Activated CD8-positive, alpha-beta memory T cell treated with anti-CD3 and anti-CD28 coated beads, Interleukin-2, amount 10 ng/mL, durations not matched to agents 7 days and 5 days (primary cell): Measurements from ENCODE around the gene CCDC60. TPM values are rescaled to one million over a fixed set of nuclear protein-coding genes. Genes with fewer than 3 reads are reported as not detected.

Source experiments
- ATAC-seq: fragments of 150-1000 bp; cut with Tn5 transposase; one replicate; pipeline ENCODE4 v1.10.0; 2021; ENCODE audit warnings: moderate library complexity
- CTCF ChIA-PET: fragments of 350-600 bp; sonication (Branson Sonifier 250); formaldehyde crosslinking; loops from one replicate; lab custom pipeline; 2021; ENCODE audit warnings: antibody characterized with exemption; lab: Charles Lee
- DNase-seq: peaks from one replicate; pipeline ENCODE4 v3.0.0-alpha.2; 2020
- H3K27ac Mint-ChIP-seq: one replicate; pipeline ENCODE4 v1.8.0; 2021; ENCODE audit warnings: mild to moderate bottlenecking, mixed read lengths
- H3K27me3 Mint-ChIP-seq: one replicate; pipeline ENCODE4 v1.8.0; 2021; ENCODE audit warnings: mixed read lengths
- H3K36me3 Mint-ChIP-seq: one replicate; pipeline ENCODE4 v1.8.0; 2021; ENCODE audit warnings: mild to moderate bottlenecking, mixed read lengths
- H3K4me1 Mint-ChIP-seq: one replicate; pipeline ENCODE4 v1.8.0; 2021; ENCODE audit warnings: mixed read lengths
- H3K4me3 Mint-ChIP-seq: one replicate; pipeline ENCODE4 v1.8.0; 2021; ENCODE audit warnings: mild to moderate bottlenecking, moderate library complexity, mixed read lengths
- H3K9me3 Mint-ChIP-seq: one replicate; pipeline ENCODE4 v1.8.0; 2022; ENCODE audit warnings: low read depth, mixed read lengths
- total RNA-seq, 2 experiments: library from RNA; stranded (reverse); gene quantifications; one replicate each; pipeline ENCODE4 v1.2.3, GENCODE V29; 2021

The CCDC60 gene
- total RNA-seq, 2 experiments from 2014 or later, result not detected

DNA sequence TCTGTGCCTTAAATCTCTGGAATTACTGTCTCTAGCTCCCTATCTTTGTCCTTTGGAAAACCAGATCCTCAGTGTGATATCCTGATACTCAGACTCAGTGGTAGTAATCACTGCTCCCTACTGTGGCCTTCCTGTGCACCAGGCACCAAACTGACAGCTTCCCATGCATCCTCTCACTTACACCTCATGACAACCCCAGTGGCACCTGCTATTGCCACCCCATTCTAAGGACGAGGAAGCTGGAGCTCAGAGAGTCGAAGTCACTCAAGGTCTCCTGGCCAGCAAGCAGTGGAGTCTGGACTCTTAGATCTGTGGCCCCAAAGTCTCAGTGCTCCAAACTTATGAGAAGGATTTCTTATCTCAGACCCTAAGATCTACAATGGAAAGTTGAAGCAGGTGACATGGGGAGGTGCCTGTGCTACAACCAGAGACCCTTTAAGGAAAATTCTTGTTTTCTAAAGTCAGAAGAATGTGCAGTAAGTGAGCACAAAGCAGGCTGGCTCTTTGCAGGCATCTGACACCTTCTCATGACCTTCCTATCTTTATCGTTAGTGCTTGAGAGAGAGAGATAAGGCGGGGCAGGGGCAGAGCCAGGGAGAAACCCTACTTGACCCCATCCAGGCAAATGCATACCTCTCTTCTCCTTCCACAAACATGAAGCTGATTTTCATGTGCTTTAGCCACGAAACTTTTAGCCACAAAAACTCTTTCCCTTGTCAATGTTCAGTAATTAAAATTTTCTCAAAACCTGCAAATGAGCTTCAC lies 47.1 kb downstream of the CCDC60 start:
- CTCF ChIA-PET, result no interaction called here

GRCh38 chr12:119383206-119383605 lies 48.7 kb downstream of the CCDC60 start:
- H3K9me3 Mint-ChIP-seq, result peaks cover 6% of the 10 kb centered on the region
- no peak overlapping the region for H3K4me3 Mint-ChIP-seq
- H3K36me3 Mint-ChIP-seq, result no peaks in the 10 kb centered on the region
- ATAC-seq (no peak), DNase-seq (no peak)
- CTCF ChIA-PET, result interaction anchor here (1.3 kb wide), 1 partner anchor 8 kb away, joined by 4 read pairs; no protein-coding TSS in a partner anchor
- H3K4me1 Mint-ChIP-seq, result no peaks in the 10 kb centered on the region
- no peak overlapping the region for H3K27ac Mint-ChIP-seq
- peaks cover 21% of the 10 kb centered on the region for H3K27me3 Mint-ChIP-seq

More for the DNA sequence above, 47.1 kb downstream of the CCDC60 start:
- H3K4me1 Mint-ChIP-seq, result no peaks in the 10 kb centered on the region
- H3K4me3 Mint-ChIP-seq, result no peak overlapping the region
- H3K36me3 Mint-ChIP-seq, result no peaks in the 10 kb centered on the region
- peaks cover 21% of the 10 kb centered on the region for H3K27me3 Mint-ChIP-seq
- DNase-seq (no peak), ATAC-seq (no peak)
- peaks cover 8% of the 10 kb centered on the region for H3K9me3 Mint-ChIP-seq
- H3K27ac Mint-ChIP-seq, result no peak overlapping the region

DNA sequence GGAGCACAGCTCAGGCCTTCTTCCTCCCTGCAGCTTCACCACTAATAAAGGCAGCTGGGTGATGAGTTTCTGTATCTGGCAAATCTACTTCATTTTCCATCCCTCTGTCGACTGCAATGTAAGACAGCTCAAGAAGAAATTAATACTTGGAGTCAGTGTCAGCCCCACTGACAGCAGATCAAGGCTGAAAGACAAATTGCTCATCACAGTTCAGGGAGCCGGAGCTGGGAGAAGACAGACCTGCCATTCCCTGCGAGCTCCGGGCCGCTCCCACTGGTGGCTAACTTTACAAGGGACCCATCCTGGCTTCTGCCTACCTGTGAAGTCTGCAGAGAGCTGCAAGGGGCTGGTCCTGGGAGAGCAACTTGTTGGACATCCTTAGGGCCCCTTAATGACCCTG lies 49.8 kb downstream of the CCDC60 start:
- peaks cover 6% of the 10 kb centered on the region for H3K9me3 Mint-ChIP-seq
- no peaks in the 10 kb centered on the region for H3K4me1 Mint-ChIP-seq
- no peaks in the 10 kb centered on the region for H3K36me3 Mint-ChIP-seq
- H3K27ac Mint-ChIP-seq, result no peak overlapping the region
- CTCF ChIA-PET, result interaction anchor here (1.3 kb wide), 1 partner anchor 9 kb away, joined by 4 read pairs; no protein-coding TSS in a partner anchor
- no peak overlapping the region for H3K4me3 Mint-ChIP-seq
- no peak for DNase-seq
- no peak for ATAC-seq
- peaks cover 15% of the 10 kb centered on the region for H3K27me3 Mint-ChIP-seq

- peaks cover 12% of the 10 kb centered on the region for H3K27me3 Mint-ChIP-seq
- DNase-seq, result no peak
- no peaks in the 10 kb centered on the region for H3K36me3 Mint-ChIP-seq
- CTCF ChIA-PET, result no interaction called here
- peaks cover 6% of the 10 kb centered on the region for H3K9me3 Mint-ChIP-seq
- no peak overlapping the region for H3K27ac Mint-ChIP-seq
- no peak for ATAC-seq
- no peaks in the 10 kb centered on the region for H3K4me1 Mint-ChIP-seq
- H3K4me3 Mint-ChIP-seq, result no peak overlapping the region
Observed at GRCh38 chr12:119385659-119386058, 51.1 kb downstream of the CCDC60 start.

DNA sequence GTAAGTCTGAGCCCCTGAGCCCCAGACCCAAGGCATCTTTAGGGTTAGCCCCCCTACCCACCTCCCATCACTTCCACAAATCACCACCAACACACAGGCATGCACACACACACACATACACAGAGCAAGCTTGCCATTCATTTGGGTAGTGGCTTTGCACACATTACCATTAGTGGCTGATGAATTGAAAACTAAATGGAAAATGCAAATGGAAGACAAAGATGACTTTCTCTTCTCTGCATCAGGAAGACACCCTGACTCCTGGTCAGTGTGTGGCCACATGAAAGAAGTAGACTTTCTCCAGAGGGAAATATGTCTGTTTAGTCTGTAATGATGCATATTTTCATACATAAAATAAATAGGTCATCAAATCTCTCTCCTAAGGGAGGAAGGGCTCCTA lies 55.2 kb downstream of the CCDC60 start:
- CTCF ChIA-PET, result no interaction called here
- peaks cover 4% of the 10 kb centered on the region for H3K4me1 Mint-ChIP-seq
- DNase-seq, result no peak

GRCh38 chr12:119391673-119392072 lies 57.1 kb downstream of the CCDC60 start:
- Mint-ChIP-seq H3K36me3 (no peaks in the 10 kb centered on the region), H3K9me3 (no peaks in the 10 kb centered on the region), H3K27me3 (peaks cover 12% of the 10 kb centered on the region), H3K4me3 (no peak overlapping the region), H3K27ac (no peak overlapping the region), H3K4me1 (peaks cover 4% of the 10 kb centered on the region)
- no peak for DNase-seq
- CTCF ChIA-PET, result no interaction called here
- no peak for ATAC-seq

More for the DNA sequence above, 55.2 kb downstream of the CCDC60 start:
- H3K9me3 Mint-ChIP-seq, result no peaks in the 10 kb centered on the region
- no peak for ATAC-seq
- no peak overlapping the region for H3K4me3 Mint-ChIP-seq
- H3K27me3 Mint-ChIP-seq, result peaks cover 12% of the 10 kb centered on the region
- H3K27ac Mint-ChIP-seq, result no peak overlapping the region
- H3K36me3 Mint-ChIP-seq, result no peaks in the 10 kb centered on the region

GRCh38 chr12:119393677-119394076 lies 59.1 kb downstream of the CCDC60 start:
- ATAC-seq (no peak), DNase-seq (no peak)
- H3K9me3 Mint-ChIP-seq, result no peaks in the 10 kb centered on the region
- no peak overlapping the region for H3K4me3 Mint-ChIP-seq
- H3K4me1 Mint-ChIP-seq, result peaks cover 4% of the 10 kb centered on the region
- CTCF ChIA-PET, result no interaction called here
- peaks cover 5% of the 10 kb centered on the region for H3K27me3 Mint-ChIP-seq
- H3K27ac Mint-ChIP-seq, result no peak overlapping the region
- H3K36me3 Mint-ChIP-seq, result no peaks in the 10 kb centered on the region

GRCh38 chr12:119397540-119397939 lies 63.0 kb downstream of the CCDC60 start:
- CTCF ChIA-PET, result no interaction called here
- no peaks in the 10 kb centered on the region for H3K27me3 Mint-ChIP-seq
- DNase-seq (no peak), ATAC-seq (no peak)
- H3K27ac Mint-ChIP-seq, result no peak overlapping the region
- H3K36me3 Mint-ChIP-seq, result no peaks in the 10 kb centered on the region
- H3K9me3 Mint-ChIP-seq, result no peaks in the 10 kb centered on the region
- H3K4me1 Mint-ChIP-seq, result no peaks in the 10 kb centered on the region
- no peak overlapping the region for H3K4me3 Mint-ChIP-seq

DNA sequence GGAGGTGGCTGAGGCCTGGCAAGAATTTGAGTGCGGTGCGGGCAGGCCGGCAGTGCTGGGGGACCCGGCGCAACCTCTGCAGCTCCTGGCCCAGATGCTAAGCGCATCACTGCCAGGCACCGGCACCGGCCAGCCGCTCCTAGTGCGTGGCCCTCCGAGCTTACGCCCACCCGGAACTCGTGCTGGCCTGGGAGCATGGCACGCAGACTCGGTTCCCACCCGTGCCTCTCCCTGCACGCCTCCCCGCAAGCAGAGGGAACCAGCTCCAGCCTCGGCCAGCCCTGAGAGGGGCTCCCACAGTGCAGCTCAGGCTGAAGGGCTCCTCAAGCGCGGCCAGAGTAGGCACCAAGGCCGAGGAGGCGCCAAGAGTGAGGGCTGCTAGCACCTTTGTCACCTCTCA lies 63.7 kb downstream of the CCDC60 start:
- no peak for DNase-seq
- H3K4me3 Mint-ChIP-seq, result no peak overlapping the region
- no peak for ATAC-seq
- CTCF ChIA-PET, result no interaction called here
- H3K36me3 Mint-ChIP-seq, result no peaks in the 10 kb centered on the region
- H3K27me3 Mint-ChIP-seq, result no peaks in the 10 kb centered on the region
- H3K4me1 Mint-ChIP-seq, result no peaks in the 10 kb centered on the region
- H3K9me3 Mint-ChIP-seq, result no peaks in the 10 kb centered on the region
- H3K27ac Mint-ChIP-seq, result no peak overlapping the region

- Mint-ChIP-seq H3K4me1 (no peaks in the 10 kb centered on the region), H3K27me3 (no peaks in the 10 kb centered on the region), H3K4me3 (no peak overlapping the region), H3K9me3 (no peaks in the 10 kb centered on the region), H3K27ac (no peak overlapping the region), H3K36me3 (no peaks in the 10 kb centered on the region)
- no peak for DNase-seq
- CTCF ChIA-PET, result no interaction called here
- no peak for ATAC-seq
Observed at GRCh38 chr12:119399301-119399700, 64.8 kb downstream of the CCDC60 start.

DNA sequence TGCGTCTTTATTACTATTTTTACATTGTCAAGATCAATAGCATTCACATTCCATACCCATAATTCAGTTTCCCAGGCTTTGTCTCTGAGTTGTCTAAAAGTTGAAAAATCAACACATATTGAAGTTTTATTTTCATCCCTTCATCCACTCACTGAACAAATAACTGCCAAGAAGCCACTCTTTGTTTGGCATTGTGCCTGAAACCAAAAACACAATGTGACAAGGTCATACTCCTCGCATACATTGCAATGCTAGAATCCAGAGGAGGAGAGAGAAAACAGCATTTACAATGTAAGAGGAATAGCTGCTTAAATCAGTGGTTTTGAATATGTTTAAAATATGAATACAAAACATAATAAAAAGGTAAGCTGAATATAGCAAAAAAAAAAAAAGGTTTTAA lies 71.8 kb downstream of the CCDC60 start:
- Mint-ChIP-seq H3K36me3 (no peaks in the 10 kb centered on the region), H3K4me1 (no peaks in the 10 kb centered on the region), H3K27ac (no peak overlapping the region)

GRCh38 chr12:119406811-119407210 lies 72.3 kb downstream of the CCDC60 start:
- Mint-ChIP-seq H3K27ac (no peak overlapping the region), H3K27me3 (peaks cover 2% of the 10 kb centered on the region), H3K36me3 (no peaks in the 10 kb centered on the region), H3K4me1 (no peaks in the 10 kb centered on the region), H3K4me3 (no peak overlapping the region), H3K9me3 (no peaks in the 10 kb centered on the region)
- no peak for DNase-seq
- CTCF ChIA-PET, result no interaction called here
- ATAC-seq, result no peak

More for the DNA sequence above, 71.8 kb downstream of the CCDC60 start:
- Mint-ChIP-seq H3K27me3 (peaks cover 2% of the 10 kb centered on the region), H3K4me3 (no peak overlapping the region), H3K9me3 (no peaks in the 10 kb centered on the region)
- DNase-seq (no peak), ATAC-seq (no peak)
- CTCF ChIA-PET, result no interaction called here

DNA sequence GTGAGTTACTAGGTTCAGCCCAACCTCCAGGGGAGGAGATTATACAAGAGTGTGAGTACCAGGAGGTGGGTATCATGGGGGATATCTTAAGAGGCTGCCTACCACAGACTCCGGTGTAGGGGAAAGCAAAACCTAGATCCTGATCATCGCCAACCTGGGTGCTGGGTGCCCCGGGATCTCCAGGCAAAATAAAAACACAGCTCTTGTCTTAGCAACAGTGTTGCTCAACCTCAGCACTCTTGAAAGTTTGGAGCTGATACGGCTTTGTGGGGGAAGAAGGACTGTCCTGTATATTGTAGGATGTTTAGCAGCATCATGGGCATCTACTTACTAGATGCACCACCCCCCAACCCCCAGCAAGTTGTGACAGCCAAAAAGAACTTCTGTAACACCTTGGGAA lies 74.5 kb downstream of the CCDC60 start:
- H3K27me3 Mint-ChIP-seq, result peaks cover 2% of the 10 kb centered on the region
- H3K4me1 Mint-ChIP-seq, result no peaks in the 10 kb centered on the region
- no peak overlapping the region for H3K27ac Mint-ChIP-seq
- no peaks in the 10 kb centered on the region for H3K9me3 Mint-ChIP-seq
- CTCF ChIA-PET, result no interaction called here
- H3K4me3 Mint-ChIP-seq, result no peak overlapping the region
- DNase-seq (no peak), ATAC-seq (no peak)
- no peaks in the 10 kb centered on the region for H3K36me3 Mint-ChIP-seq

DNA sequence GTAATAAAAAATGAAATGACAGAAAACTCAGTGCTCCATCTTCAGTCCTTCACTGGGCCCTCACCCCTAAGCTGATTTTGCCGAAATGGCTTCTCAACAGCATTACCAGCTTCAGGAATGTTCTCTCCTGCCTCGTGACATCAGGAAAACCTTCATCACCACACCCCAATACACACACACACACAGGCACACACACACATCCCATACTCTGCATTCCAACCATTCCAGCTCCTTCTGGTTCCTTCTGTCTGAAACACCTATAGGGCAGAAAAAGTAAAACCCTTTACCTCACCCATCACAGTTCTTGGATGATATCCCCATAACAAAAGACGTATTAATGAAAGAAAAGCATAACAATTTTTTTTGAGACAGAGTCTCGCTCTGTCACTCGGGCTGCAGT lies 75.9 kb downstream of the CCDC60 start:
- H3K36me3 Mint-ChIP-seq, result no peaks in the 10 kb centered on the region
- H3K4me3 Mint-ChIP-seq, result no peak overlapping the region
- CTCF ChIA-PET, result no interaction called here
- H3K4me1 Mint-ChIP-seq, result no peaks in the 10 kb centered on the region
- no peak overlapping the region for H3K27ac Mint-ChIP-seq
- DNase-seq (no peak), ATAC-seq (no peak)
- peaks cover 2% of the 10 kb centered on the region for H3K27me3 Mint-ChIP-seq
- H3K9me3 Mint-ChIP-seq, result no peaks in the 10 kb centered on the region
